HG02588 (cell line): ENCODE data around the gene DDT.
"Not testable (repeated sequence)": the region's sequence is repeated elsewhere in the genome, so short reads cannot be mapped to it uniquely, and the experiment has no call there.

Experiments
- ATAC-seq: cut with Tn5 transposase; IDR thresholded peaks from one replicate; pipeline ENCODE4 v1.9.1; 2021; ENCODE audit warnings: mild to moderate bottlenecking, moderate library complexity; ENCODE audit not compliant: unreplicated experiment

Gene DDT

DNA sequence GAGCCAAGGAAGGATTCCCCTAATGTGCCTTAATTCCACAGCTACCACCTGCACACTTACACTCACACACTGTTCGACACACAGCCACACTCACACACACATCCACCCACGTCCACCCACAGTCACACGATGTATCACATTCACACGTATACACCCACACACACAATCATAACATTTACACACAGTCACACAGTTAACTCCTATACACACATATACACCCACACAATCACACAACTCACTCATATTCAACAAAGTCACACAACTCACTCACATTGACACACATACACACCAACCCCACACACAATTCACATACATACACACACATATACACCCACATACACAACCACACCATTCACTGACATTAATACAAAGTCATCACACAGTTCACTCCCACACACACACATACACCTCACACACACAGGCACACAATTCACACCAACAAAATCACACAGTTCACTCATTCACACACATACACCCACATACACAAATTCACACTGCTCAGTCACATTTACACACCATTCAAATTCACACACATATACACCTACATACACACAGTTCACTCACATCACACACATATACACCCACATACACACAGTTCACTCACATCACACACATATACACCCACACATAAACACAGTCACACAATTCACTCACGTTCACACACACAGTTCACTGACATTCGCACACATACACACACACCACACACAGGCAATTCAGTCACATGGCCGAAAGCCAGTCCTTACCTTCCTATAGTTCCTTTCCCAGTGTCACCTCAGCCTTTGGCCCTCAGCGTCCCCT, 19.8 kb downstream of the DDT start:
- ATAC-seq, result not testable (repeated sequence)

DNA sequence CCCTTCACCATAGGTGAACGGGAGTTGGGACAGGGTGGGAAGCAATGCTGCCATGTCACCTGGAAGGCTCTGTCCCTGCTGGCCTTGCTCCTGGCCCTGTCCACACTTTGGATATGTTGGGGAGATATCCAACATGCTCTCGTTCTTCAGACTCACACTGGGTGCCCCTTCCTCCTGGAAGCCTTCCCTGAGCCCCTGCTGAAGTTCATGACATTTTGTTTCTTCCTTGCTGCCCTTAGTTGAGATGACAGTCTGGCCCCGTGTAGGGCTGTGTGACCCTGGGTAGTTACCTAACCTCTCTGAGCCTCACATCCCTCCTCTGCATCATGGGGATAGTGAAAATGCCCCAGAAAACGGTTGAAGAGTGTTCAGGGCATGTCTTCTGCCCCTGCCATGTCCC, 20.8 kb downstream of the DDT start:
- not testable (repeated sequence) for ATAC-seq

DNA sequence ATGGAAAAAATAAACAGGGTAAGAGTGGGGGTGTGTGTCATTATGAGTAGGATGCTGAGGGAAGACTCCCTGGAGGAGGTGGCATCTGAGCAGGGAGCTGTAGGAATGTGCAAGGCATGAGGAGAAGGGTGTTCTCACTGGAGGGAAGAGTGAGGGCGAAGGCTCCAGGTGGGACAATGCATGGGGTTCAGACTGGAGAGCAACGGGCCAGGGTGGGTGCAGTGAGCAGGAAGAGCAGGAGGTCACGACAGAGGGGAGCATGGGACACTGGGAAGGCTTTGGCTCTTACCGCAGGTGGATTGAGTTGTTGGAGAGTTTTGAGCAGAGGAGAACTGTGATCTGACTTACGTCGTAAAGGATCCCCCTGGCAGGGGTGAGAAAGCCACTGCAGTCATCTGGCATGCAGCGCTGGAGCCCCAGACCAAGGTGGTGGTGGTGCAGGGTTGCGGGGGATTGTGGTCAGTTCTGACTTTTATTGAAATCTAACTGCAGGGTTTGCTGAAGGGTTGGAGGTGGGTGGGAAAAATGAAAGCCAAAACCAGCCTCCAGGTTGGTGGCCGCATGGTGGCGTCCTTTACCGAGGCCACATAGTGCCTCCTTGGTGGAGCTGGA, 21.3 kb downstream of the DDT start:
- ATAC-seq, result not testable (repeated sequence)

DNA sequence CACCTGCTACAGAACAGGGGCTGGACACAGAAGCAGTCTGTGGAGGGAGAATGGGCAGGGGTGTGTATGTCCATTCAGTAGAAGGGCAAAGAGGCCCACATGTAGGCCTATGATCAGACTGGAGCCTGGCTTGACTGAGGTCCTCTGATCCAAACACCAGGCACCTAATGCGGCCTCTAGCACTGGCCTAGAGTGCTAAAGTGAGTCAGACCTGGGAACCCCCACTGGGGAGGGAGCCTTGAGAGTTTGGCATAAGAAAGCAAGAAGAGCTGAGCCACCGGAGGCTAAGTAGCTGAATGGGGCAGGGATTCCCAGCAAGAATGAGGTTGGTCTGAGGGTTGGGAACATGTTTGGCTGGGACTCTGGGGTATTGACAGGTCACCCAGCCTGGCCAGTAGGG, 22.9 kb downstream of the DDT start:
- ATAC-seq, result not testable (repeated sequence)

DNA sequence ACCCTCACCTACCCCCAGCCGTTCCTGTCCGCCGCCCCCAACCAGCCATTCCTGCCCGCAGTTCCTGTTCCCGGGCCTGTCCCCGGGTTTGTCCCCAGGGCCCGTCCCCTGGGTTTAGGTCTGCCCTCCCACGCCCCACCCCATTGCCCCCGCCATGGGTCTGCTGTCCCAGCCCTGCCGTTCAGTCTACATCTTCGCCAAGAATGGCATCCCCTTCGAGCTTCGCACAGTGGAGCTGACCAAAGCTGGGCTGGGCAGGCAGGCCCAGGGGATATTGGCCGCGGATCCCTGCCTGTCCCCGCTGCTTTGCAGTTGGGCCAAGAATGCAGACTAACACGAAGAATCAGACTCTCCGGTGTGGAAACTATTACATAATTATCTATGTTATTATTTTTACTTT, 24.5 kb downstream of the DDT start:
- ATAC-seq, result not testable (repeated sequence)

DNA sequence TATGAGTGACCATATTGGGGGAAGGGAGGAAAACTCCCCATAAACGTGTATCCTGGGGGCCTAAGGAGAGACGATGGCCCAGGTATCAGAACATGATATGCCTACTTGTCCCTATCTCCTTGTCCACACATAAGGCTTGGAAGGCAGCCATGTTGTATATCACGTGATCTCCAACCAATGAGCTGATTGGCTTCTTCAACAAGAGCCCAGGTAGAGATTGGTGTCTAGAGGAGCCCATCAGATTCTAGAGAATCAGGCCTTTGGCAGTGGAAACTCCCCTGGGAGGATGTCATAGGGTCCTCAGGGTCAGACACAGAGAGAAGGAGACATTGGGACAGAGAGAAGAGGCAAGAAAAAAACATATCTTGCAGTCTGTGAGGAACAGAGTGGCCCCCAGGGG, 26.9 kb downstream of the DDT start:
- ATAC-seq, result not testable (repeated sequence)

DNA sequence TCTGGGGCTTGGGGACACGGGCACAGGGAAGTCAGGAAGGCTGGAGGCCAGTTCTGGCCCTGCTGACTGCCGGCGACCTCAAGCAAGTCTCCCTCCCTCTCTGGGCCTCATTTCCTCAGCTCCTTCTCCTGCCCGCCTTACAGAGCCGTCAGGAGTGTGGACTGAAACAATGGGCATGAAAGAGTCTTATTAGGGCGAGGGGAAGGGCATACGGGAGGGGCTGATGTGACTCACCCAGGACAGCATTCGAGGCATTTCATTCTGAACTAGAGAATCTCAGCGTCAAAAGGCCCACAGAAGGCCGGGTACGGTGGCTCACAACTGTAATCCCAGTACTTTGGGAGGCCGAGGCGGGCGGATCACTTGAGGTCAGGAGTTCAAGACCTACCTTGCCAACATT, 34.1 kb downstream of the DDT start:
- ATAC-seq, result not testable (repeated sequence)

DNA sequence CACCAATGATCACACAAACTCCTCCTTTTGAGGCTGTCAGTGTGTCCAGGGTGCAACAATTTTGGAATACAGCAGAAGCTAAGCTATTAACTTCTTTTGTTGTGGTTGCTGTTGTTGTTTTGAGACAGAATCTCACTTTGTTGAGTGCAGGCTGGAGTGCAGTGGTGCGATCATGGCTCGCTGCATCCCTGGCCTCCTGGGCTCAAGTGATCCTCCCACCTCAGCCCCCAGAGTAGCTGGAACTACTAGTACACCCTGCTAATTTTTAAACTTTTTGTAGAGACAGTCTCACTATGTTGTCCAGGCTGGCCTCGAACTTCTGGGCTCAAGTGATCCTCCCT, 35.3 kb downstream of the DDT start:
- no peak for ATAC-seq

DNA sequence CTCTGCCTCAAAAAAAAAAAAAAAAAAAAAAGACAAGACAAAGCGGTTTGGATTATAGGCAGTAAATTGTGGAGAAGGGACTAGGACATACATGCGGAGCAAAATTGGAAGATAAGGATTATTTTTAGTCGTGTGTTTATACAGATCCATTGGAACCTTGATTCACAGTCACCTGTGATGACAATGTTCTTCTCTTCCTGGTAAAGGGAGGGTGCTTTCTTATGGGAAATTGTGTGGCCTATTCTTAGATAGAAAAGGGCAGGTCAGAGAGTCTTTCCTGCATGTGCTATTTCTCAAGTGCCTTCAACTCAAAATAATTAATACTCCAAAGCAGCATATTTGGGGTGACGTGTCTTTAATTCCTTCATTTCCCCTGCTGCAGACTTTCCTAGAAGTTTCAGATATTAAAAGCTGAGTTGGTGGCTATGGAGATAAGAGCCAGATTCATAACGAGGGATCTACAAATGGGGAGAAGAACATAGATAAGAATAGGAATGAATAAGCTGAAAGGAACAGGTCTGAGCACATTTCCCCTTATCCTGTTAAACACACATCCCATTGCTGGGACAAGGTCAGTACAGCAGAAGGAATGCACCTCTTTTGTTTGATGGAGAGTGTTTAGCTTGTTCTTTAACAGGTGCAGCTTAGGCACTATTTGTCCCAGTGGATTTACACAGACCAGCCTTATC, 35.8 kb downstream of the DDT start:
- no peak for ATAC-seq

DNA sequence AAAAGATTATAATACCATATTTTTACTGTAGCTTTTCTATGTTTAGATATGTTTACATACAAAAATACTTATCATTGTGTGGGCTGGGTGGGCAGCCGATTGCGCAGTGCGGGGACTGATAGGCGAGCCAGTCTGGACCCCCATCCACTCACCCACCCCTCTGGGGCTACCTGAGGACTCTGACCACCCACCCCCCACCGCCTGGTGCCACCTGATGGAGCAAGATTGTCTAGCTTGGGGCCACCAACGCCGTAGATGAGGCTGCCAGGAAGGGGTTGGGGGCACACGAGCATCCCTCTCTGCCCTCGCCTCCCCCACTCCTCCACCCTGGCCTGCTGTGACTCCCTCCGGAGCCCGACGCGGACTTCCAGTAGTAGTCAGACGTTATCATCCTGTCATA, 47.7 kb downstream of the DDT start:
- no peak for ATAC-seq

DNA sequence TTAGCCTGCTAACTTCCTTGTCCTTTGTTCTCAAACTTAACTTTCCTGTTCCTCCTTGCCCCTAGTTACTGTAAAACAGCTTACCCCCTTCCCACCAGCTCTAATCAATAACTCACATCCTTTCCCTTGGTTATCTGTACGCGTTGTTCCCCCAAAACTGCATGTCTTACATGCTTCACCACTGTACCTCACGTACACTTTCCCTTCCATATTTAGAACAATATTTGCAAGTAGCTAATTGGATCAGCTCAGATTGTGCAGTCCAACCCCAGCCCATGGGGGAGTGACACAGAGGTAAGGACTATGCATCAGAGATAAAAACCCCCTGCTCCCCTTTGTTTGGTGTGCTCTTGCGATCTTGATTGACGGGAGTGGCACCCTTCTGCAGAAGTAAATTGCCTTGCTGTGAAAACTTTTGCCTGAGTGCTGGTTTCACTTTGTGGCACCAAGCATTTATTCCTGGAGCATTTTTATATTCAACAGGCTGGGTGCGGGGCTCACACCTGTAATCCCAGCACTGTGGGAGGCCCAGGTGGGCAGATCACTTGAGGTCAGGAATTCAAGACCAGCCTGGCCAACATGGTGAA, 49.1 kb downstream of the DDT start:
- ATAC-seq, result no peak

DNA sequence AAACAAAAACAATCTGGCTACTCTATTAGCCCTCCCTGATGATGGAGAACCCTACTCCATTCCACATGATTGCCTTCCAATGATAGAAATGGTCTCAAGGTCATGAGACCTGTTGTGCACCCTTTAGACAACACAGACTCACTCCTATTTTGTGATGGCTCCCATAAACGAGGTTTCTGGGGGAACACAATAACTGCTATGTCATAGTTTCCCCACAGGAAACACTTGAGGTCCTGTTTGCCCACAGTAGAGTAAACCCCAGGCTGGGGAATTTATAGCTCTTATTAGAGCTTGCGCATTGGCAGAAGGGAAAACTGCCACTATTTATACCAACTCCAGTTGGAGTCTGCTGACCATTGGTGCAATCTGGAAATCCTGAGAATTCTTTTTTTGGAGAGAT, 51.3 kb downstream of the DDT start:
- ATAC-seq, result no peak

DNA sequence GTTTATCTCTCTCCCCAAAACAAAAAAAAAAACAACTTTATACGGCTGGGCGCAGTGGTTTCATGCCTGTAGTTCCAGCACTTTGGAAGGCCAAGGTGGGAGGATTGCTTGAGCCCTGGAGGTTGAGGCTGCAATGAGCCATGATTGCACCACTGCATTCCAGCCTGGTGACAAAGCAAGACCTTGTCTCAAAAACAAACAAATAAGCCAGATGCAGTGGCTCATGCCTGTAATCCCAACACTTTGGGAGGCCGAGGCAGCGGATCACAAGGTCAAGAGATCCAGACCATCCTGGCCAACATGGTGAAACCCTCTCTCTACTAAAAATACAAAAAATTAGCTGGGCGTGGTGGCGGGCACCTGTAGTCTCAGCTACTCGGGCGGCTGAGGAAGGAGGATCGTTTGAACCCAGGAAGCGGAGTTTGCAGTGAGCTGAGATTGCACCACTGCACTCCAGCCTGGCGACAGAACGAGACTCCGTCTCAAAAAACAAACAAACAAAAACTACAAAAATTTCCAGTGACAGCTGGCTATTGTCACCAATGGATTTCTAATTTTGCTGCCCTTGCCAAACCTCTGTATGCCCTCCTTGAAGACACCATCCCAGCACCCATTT, 52.5 kb downstream of the DDT start:
- not testable (repeated sequence) for ATAC-seq
